Activated CD4-positive, CD25-positive, alpha-beta regulatory T cell treated with anti-CD3 and anti-CD28 coated beads, Interleukin-2, amount 50 U/mL, for 24 hours (primary cell): ENCODE measurements around the gene XIRP1.
A peak's percentile ranks its signal among the peaks of the same experiment; 100 is the strongest.

Experiments used
- ATAC-seq, 2 donors: fragments of 150-1000 bp; cut with Tn5 transposase; one replicate each; pipeline ENCODE4 v1.10.0; 2021; ENCODE audit warnings: mild to moderate bottlenecking in 1 of 2, moderate library complexity in 1 of 2

XIRP1 gene

DNA sequence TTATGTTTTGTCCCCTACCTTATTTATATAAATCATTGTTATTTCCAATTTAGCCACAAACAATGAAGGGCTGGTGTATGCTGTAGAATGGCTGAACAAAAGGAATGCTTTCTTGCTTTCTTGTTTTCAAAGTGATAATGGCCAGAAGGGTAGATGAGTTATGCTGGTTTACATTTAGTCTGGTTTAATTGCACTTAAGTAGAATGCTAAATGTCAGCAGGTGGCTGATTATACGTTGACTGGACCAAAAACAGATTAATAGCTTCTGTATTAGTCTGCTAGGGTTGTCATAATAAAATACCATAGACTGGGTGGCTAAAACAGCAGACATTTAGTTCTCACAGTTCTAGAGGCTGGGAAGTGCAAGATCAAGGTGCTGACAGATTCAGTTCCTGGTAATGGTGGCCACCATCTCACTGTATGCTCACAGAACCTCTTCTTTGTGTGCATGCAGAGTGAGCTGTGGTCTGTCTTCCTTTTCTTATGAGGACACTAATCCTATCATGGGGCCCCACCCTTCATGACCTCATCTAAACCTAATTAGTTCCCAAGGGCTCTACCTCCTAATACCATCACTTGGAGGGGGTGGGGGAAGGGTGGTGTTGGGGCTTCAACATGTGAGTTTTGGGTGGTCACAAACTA, 17.1 kb upstream of the XIRP1 start:
- no peak for ATAC-seq

DNA sequence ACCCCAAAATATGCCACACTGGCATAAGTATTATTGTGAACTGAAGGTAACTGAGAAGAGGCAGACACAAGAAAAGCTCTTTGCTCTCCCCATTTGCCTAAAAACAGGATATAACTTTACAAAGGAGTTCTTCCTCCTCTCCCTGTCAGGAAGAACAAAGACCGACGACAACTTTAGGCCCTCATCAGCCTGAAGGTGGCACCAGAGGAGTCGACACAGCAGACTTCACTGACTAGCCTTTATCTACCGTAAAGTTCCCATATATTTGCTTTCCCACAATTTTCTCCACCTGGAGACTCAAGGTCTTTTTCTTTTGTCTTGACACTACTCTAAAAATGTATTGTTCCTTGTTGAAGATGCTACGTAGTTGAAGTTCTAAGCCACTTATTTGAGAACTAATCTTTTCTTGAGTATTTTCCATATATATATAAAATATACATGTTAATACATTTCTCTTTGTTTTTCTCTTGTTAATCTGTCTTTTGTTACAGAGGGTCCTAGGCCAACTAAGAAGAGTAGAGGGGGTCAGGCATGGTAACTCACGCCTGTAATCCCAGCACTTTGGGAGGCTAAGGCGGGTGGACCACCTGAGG, 16.2 kb upstream of the XIRP1 start:
- peak; percentile 35 to 58 for ATAC-seq

DNA sequence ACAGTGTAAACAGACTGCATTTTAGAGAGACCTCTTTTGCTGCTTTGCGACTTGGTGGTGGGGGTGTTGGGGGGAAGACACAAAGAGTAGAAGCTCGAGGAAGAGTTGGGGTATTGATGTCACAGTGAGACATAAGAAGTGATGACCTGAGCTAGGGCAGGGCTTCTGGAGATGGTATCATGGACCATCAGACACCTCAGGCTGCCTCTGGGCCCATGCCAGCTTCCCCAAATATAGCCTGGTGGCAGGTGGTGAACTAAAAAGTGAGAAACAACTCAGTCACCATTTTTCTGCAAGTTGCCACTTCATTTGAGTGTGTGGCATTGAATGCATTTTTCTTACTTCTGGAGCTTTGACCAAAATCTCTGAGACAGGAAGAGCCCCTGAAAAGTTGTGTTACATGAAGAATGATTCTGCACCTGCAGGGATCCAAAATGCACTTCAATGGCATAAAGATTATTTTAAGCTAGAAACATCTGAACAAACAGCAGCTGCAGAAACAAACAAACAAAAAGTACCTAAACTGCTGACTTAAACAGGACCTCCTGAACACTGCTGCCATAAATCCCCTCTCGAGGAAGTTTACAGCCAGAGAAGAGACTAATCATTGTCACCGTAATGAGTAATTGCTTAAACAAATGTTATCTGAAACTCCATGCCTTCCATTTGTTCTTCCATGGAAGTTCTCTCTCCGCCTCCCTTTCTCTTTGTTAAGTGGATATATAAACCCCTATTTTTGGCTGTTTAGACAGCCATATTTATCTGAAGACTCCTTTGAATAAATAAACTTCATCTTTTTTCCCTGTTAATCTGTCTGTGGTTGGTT, 15.2 kb upstream of the XIRP1 start:
- no peak for ATAC-seq

DNA sequence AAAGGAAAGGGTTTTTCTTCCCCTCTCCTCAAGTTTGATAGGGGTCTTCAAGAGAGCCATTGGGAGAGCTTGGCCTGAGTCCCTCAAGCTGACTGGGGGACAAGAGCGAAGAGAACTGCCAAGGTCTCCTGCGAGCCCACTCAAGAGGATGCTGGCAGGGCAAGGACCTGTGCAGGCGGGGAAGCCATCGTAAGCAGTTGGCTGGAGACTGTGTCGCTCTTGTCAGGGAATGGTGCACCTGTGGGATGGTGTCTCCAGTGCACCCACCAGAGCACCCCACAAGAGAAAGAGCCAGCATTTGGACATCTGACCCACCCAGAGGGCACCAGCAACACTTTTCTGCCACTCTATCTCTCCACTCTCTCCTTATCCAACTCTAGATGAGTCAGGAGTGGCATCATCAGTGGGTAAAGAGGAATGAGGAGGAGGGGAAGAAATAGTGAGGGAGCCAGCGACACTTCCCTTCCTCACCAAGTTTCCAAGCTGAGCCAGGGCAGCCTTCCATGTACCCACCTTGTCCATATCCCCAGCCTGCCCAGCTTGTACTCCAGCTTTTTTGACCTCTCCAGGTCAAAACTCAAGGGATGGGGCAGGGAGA, 13.6 kb upstream of the XIRP1 start:
- no peak for ATAC-seq

- no peak for ATAC-seq
Observed at GRCh38 chr3:39205131-39205530, 12.7 kb upstream of the XIRP1 start.

DNA sequence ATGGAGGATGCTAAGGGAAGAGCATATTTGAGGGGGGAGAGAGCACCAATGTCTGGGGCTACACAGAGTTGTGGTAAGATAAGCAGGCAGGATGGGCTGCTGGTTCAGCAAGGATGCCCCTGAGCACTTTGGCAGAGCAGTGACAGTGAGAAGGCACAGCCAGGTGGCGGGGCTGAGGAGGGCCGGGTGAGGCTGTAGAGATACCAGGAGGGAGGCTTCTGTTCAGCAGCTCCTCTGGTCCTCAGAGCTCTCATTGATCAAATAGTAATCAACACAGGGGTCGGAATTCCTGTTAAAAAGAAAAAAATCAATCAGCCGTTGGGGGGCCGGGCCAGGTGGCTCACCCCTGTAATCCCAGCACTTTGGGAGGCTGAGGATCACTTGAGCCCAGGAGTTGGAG, 11.5 kb upstream of the XIRP1 start:
- ATAC-seq = no peak

- ATAC-seq = no peak
Observed at GRCh38 chr3:39203402-39203801, 11.0 kb upstream of the XIRP1 start.

- ATAC-seq = no peak
Observed at GRCh38 chr3:39202094-39202493, 9.7 kb upstream of the XIRP1 start.

DNA sequence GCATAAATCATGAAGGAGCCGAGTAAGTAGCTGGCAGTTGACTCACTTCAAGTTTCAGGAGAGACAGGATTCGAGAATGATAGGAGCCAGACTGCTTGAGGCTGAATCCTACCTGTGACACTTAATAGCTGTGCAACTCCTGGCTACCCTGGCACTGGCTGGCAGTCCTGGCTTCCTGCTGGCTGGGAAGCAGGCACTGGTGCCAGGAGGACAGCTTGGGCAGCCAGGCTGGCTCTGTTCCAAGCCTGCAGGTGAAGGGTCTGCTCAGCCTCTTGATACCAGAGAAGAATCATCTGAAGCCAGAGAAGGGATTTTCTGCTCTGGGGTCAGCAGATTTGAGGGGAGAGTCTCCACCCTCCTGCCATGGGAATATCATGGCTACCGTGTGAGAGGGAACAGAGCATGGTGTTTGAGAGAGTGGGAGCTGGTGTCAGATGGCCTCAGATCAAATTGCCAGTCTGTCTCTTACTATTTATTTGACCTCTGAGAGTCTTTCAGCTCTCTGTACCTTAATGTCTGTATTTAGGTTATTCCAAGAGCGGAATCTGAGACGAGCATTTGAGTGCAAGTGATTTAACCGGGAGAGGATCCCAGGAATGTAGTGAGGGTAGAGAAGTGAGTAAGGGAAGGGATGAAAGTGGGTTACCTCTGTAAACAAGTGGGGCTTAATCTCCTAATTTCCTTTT, 4.4 kb upstream of the XIRP1 start:
- ATAC-seq = no peak

- ATAC-seq = no peak
Observed at GRCh38 chr3:39196034-39196433, 3.6 kb upstream of the XIRP1 start.

GRCh38 chr3:39193391-39193790, 996 bp upstream of the XIRP1 start:
- ATAC-seq = no peak

DNA sequence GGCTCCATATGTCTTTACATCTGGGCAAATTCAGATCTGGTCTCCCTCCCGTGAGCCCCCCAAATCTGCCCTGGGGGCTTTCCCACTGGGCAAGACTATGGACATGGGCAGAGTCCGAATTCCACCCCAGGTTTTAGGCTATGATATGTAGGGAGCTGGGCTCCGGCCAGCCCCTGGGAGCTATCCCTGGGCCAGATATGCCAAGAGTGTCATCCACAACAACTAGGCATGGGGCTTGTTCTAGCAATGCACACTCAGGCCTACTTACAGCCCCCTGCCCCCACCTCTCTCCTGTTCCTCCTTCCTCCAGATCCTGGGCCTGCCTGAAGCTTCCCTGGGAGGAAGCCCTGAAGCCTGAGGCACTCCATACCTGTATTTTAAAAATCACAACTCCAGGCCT, 622 bp downstream of the XIRP1 start:
- ATAC-seq = no peak

DNA sequence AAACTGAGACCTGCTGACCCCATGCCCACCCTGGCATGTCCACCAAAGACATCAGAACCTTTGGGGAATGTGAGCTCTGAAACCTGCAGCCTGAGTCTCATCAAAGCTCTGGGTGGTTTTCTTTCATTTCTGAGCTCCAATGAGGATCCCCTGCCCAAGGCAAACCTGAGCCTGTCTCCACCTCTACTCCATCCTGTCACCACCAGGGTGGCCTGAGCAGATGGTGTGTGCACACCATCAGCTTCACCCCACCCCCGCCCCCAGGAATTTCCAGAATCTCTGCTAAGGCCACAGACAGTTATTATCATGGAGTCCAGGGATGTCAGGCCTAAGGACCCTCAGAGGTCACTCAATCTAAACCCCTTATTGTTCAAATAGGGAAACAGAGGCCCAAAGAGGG, 1.3 kb downstream of the XIRP1 start:
- ATAC-seq = no peak

DNA sequence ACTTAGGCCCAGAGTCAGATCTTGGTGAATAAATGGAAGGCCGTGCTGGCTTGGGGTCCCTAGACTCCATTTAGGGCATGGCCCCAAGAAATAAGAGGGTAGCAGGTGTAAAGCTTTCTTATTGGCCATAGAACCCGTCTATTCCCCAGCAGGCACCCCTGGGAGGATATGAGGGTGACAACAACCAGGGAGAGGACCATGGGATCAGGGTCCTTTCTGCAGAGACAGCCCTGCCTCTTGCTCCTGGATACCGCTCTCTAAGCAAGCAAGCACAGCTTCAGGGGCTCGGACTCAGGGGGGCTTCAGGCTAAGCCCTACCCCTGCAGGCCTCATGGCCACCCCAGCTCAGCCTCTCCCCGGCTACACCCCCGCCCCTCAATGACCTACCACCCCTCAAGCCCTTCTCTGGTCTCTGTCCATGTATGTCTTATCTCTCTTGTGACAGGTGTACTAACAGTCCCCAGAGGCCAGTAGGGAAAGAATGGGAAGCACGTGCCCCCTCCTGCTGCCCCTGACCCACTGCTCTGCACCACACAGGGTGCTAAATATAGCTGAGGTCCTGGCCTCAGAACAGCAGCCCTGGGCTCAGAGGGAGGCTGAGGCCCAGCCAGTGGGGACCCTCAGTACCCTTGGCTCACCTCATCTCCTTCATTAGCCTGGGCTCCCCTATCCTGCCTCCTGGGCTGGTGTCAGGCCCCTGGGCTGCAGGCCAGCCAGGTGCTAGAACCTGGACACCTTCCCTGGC, 1.9 kb downstream of the XIRP1 start:
- ATAC-seq = no peak

- ATAC-seq = no peak
Observed at GRCh38 chr3:39189959-39190269, 2.5 kb downstream of the XIRP1 start.

- no peak for ATAC-seq
Observed at GRCh38 chr3:39189150-39189958, 3.0 kb downstream of the XIRP1 start.

DNA sequence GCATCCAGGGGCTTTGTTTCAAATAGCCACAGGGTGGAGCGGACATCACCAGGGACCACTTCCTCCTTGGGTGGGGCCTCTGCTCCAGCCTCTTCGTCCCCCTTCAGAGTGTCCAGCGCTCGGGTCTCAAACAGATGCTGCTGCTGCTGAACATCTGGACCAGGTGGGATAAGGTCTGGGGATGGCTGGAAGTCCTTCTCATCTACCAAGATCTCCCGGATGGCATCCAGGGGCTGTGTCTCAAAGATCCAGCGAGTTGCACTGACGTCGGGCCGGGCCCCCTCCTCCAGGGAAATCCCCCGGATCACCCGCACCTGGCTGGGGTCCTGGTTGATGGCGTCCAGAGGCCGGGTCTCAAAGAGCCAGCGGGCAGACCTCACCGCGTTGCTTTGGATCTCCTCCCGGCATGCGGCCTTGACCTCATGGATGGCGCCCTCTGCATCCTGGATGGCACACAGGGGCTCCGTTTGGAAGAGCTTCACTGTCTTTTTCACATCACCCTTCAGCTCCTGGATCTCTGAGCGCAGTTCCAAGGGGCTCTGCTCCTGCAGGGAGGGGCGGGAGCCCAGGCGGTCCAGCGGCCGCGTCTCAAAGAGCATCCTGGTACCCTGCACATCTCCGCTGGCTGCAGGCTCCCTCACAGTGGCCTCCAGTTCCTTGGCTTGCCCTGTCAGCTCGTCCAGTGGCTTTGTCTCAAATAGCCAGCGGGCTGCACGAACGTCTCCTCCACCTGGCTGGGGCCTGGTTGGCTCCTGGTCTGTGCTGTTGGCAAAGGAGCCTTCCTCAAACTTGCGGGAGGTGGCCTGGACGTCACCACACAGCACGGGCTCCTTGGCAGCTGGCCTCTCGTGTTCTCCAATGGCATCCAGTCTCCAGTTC, 3.9 kb downstream of the XIRP1 start:
- ATAC-seq = no peak

DNA sequence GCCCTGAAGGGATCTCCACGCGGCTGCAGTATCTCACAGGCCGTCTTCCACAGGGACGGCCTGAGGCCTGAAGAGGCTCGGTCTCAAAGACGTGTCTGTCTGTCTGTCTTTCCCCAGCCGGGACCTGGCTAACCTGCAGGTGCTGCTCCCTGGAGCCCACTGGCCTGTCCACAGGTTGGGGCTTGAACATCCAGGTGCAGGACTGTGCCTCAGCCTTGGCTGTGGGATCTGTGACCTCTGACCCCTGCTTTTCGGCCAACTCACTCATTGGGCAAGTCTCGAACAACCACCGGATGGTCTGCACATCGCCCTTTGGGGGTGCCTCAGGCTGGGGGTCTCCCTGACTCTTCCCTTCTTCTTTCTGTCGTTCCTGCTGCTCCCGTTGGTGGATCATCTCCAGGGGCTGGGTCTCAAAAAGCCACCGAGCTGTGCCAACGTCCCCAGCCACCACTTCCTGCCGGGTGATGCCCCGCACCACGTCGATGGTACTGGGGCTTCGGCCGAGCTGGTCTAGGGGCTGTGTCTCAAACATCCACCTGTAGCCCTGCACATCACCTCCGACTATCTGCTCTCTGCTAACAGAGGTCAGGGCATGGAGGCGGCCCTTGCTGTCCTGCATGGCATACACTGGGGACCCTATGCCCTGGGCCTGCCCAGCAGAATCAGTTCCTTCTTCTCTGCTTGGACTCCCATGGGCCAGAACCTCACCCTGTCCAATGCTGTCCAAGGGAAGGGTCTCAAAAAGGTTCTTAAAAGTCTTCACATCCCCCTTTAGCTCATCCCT, 4.8 kb downstream of the XIRP1 start:
- ATAC-seq = no peak

DNA sequence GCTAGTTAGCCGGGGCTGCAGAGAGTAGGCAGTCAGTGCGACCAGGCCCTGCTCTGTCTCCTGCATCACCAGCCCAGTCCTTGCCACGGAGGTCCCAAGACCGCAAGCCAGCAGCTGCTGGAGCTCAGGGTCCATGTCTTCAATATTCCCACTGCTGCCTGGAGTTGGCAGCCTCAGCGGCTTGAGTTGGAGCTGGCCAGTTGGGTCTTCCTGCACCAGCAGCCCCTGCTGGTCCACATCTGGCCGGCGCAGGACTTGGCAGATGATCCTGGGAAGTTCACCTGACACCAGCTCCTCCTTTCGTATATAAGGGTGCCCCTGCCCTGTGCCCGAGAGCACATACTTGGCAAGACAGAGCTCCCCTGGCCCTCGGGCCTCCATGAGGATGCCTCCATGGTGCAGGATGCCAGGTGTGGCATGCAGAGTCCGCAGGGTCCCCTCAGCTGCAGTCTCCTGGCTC, 5.7 kb downstream of the XIRP1 start:
- no peak for ATAC-seq
